Astrocyte (in vitro differentiated cells and primary cell): ENCODE measurements around the gene RYR2. TPM values are rescaled to one million over a fixed set of nuclear protein-coding genes. Genes with fewer than 3 reads are reported as not detected.

ENCODE experiments used
- DNase-seq: peaks from one replicate; pipeline ENCODE4 v3.0.0-alpha.2; 2010; ENCODE audit warnings: low read depth
- FAIRE-seq: peaks from 2 replicates; lab custom pipeline; 2011; peaks lifted over from hg19 to GRCh38; lab: Jason Lieb, UNC
- H2AFZ ChIP-seq: 2 replicates; pipeline ENCODE4 v1.6.0; 2012; ENCODE audit warnings: low read depth, low read length, inconsistent platforms
- H3K27ac ChIP-seq: 2 replicates; pipeline ENCODE4 v1.5.1; 2011; ENCODE audit warnings: low read depth, low read length, inconsistent platforms
- H3K27me3 ChIP-seq: 2 replicates; pipeline ENCODE4 v1.6.0; 2011; ENCODE audit warnings: low read length, inconsistent platforms; ENCODE audit not compliant: insufficient read depth
- H3K36me3 ChIP-seq: 2 replicates; pipeline ENCODE4 v1.5.1; 2011; ENCODE audit warnings: low read length, inconsistent platforms; ENCODE audit not compliant: insufficient read depth
- H3K4me1 ChIP-seq: 2 replicates; pipeline ENCODE4 v1.5.1; 2011; ENCODE audit warnings: low read length, inconsistent platforms; ENCODE audit not compliant: insufficient read depth
- H3K4me2 ChIP-seq: 2 replicates; pipeline ENCODE4 v1.6.0; 2012; ENCODE audit warnings: low read length, inconsistent platforms
- H3K4me3 ChIP-seq: 2 replicates; pipeline ENCODE4 v1.5.1; 2011; ENCODE audit warnings: low read depth, mild to moderate bottlenecking, low read length, inconsistent platforms; ENCODE audit not compliant: insufficient read depth
- H3K79me2 ChIP-seq: 2 replicates; pipeline ENCODE4 v1.6.0; 2012; ENCODE audit warnings: mild to moderate bottlenecking, low read length, inconsistent platforms; ENCODE audit not compliant: insufficient read depth
- H3K9ac ChIP-seq: 2 replicates; pipeline ENCODE4 v1.6.0; 2012; ENCODE audit warnings: mild to moderate bottlenecking, low read length, inconsistent platforms
- H3K9me3 ChIP-seq: 2 replicates; pipeline ENCODE4 v1.5.1; 2012; ENCODE audit warnings: low read depth, mild to moderate bottlenecking, low read length, inconsistent platforms; ENCODE audit not compliant: insufficient read depth
- H4K20me1 ChIP-seq: 2 replicates; pipeline ENCODE4 v1.6.0; 2012; ENCODE audit warnings: low read length, inconsistent platforms; ENCODE audit not compliant: insufficient read depth
- H3K27ac Mint-ChIP-seq: one replicate; pipeline ENCODE4 v1.8.0; 2021; ENCODE audit warnings: mild to moderate bottlenecking, mixed read lengths; ENCODE audit not compliant: unreplicated experiment
- H3K27me3 Mint-ChIP-seq: one replicate; pipeline ENCODE4 v1.8.0; 2021; ENCODE audit warnings: low read depth, mixed read lengths; ENCODE audit not compliant: unreplicated experiment
- H3K36me3 Mint-ChIP-seq: one replicate; pipeline ENCODE4 v1.8.0; 2021; ENCODE audit warnings: low read depth, mixed read lengths; ENCODE audit not compliant: unreplicated experiment
- H3K4me1 Mint-ChIP-seq: one replicate; pipeline ENCODE4 v1.8.0; 2021; ENCODE audit warnings: low read depth, mixed read lengths; ENCODE audit not compliant: unreplicated experiment
- H3K4me3 Mint-ChIP-seq: one replicate; pipeline ENCODE4 v1.8.0; 2021; ENCODE audit warnings: mild to moderate bottlenecking, moderate library complexity, mixed read lengths; ENCODE audit not compliant: unreplicated experiment
- H3K9me3 Mint-ChIP-seq: one replicate; pipeline ENCODE4 v1.8.0; 2021; ENCODE audit warnings: mild to moderate bottlenecking, mixed read lengths; ENCODE audit not compliant: unreplicated experiment
- CTCF ChIP-seq: IDR thresholded peaks from 2 replicates; pipeline ENCODE4 v1.5.1; 2011; ENCODE audit warnings: low read depth, mild to moderate bottlenecking, inconsistent platforms, low read length, moderate library complexity; ENCODE audit not compliant: insufficient read depth
- EZH2 ChIP-seq: IDR thresholded peaks from 2 replicates; pipeline ENCODE4 v1.6.1; 2012; ENCODE audit warnings: mild to moderate bottlenecking, low read length, inconsistent platforms; ENCODE audit not compliant: insufficient read depth
- total RNA-seq: library from RNA; stranded (reverse); gene quantifications from 2 replicates; pipeline ENCODE4 v1.2.1, GENCODE V29; 2021

Gene RYR2
- total RNA-seq, 1 donor from 2014 or later, result 0.30 TPM

- peaks cover 3% of the 10 kb centered on the region for H3K9me3 Mint-ChIP-seq
Measured at GRCh38 chr1:237730826-237731350, 688.9 kb downstream of the RYR2 start.

DNA sequence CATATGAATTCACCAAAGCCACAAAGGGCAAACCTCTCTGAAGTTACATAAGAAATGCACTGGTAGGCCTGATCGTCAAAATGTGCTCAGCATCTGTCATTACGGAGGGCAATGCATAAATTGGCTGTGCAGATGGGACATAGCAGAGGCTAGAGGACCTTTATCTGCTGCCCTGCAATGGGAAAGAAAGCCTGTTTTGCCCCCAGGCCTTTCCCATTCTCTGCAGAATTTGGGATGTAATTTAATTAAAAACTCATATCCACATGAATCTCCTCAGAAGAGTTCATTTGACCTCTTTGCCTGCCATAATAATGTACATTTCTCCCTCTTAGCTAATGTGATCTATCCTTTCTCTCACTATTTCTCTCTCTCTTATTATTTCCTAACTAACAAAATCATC, 690.7 kb downstream of the RYR2 start:
- no peak overlapping the region for H3K4me3 ChIP-seq
- Mint-ChIP-seq H3K4me3 (no peak overlapping the region), H3K4me1 (no peaks in the 10 kb centered on the region), H3K36me3 (no peaks in the 10 kb centered on the region), H3K27ac (no peak overlapping the region), H3K9me3 (peaks cover 3% of the 10 kb centered on the region), H3K27me3 (no peaks in the 10 kb centered on the region)
- TF ChIP-seq EZH2 (no peak), CTCF (no peak)
- H3K9ac ChIP-seq, result no peak overlapping the region
- no peaks in the 10 kb centered on the region for H3K9me3 ChIP-seq
- no peak overlapping the region for H2AFZ ChIP-seq
- no peaks in the 10 kb centered on the region for H4K20me1 ChIP-seq
- H3K27me3 ChIP-seq, result no peaks in the 10 kb centered on the region
- no peak overlapping the region for H3K27ac ChIP-seq
- H3K36me3 ChIP-seq, result no peaks in the 10 kb centered on the region
- H3K79me2 ChIP-seq, result no peaks in the 10 kb centered on the region
- H3K4me1 ChIP-seq, result no peaks in the 10 kb centered on the region
- no peak for FAIRE-seq
- no peak overlapping the region for H3K4me2 ChIP-seq
- no peak for DNase-seq

More at GRCh38 chr1:237730826-237731350, 688.9 kb downstream of the RYR2 start:
- H2AFZ ChIP-seq, result no peak overlapping the region
- H3K9me3 ChIP-seq, result no peaks in the 10 kb centered on the region
- no peaks in the 10 kb centered on the region for H4K20me1 ChIP-seq
- H3K4me3 ChIP-seq, result no peak overlapping the region
- no peaks in the 10 kb centered on the region for H3K79me2 ChIP-seq
- DNase-seq (no peak), FAIRE-seq (no peak)
- H3K27me3 ChIP-seq, result no peaks in the 10 kb centered on the region
- H3K9ac ChIP-seq, result no peak overlapping the region
- Mint-ChIP-seq H3K36me3 (no peaks in the 10 kb centered on the region), H3K27ac (no peak overlapping the region), H3K4me1 (no peaks in the 10 kb centered on the region), H3K4me3 (no peak overlapping the region), H3K27me3 (no peaks in the 10 kb centered on the region)
- H3K27ac ChIP-seq, result no peak overlapping the region
- no peaks in the 10 kb centered on the region for H3K4me1 ChIP-seq
- TF ChIP-seq CTCF, result no peak
- no peak for TF ChIP-seq EZH2
- H3K4me2 ChIP-seq, result no peak overlapping the region
- no peaks in the 10 kb centered on the region for H3K36me3 ChIP-seq

DNA sequence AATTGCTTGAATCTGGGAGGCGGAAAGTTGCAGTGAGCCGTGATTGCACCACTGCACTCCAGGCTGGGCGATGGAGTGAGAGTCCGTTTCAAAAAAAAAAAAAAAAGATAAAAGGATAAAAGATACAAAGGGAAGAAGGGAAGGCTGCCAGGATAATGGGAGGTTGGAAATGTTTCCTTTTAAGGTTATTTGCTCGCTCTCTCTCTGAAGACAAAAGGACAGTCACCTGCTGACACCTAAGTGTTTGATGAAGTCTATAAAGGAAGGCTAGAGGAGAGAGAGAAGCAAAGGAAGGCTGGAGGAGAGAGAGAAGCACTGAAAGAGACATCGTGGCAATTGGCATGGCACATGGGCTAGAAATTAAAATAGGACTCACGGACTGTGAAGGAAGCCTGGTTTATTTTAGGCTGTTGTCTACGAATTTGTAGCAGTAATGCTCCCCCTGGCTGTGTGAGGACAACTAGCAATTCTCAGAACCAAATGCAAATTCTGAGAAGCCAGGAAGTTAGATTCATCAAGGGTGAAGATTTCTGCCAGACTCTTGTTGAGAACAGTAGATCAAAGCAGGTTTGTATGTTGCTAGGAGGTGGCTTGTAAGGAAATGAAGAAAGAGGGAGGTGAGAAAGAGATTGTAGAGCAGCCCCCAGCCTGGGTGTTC, 694.5 kb downstream of the RYR2 start:
- no peaks in the 10 kb centered on the region for H3K9me3 ChIP-seq
- no peaks in the 10 kb centered on the region for H3K27me3 Mint-ChIP-seq
- TF ChIP-seq EZH2 (no peak), CTCF (peak; percentile 7)
- no peaks in the 10 kb centered on the region for H3K4me1 Mint-ChIP-seq
- H3K4me3 Mint-ChIP-seq, result no peak overlapping the region
- H2AFZ ChIP-seq, result no peak overlapping the region
- no peaks in the 10 kb centered on the region for H3K36me3 Mint-ChIP-seq
- no peak overlapping the region for H3K4me3 ChIP-seq
- FAIRE-seq, result no peak
- no peaks in the 10 kb centered on the region for H3K79me2 ChIP-seq
- no peaks in the 10 kb centered on the region for H4K20me1 ChIP-seq
- no peak for DNase-seq
- no peak overlapping the region for H3K27ac ChIP-seq
- H3K4me1 ChIP-seq, result no peaks in the 10 kb centered on the region
- H3K9ac ChIP-seq, result no peak overlapping the region
- H3K36me3 ChIP-seq, result no peaks in the 10 kb centered on the region
- H3K27ac Mint-ChIP-seq, result no peak overlapping the region
- no peaks in the 10 kb centered on the region for H3K27me3 ChIP-seq
- H3K9me3 Mint-ChIP-seq, result no peaks in the 10 kb centered on the region
- H3K4me2 ChIP-seq, result no peak overlapping the region
